NCI-H2107 (cell line): ENCODE results near the gene SEZ6L.

ENCODE experiments used
- DNase-seq: peaks from one replicate; lab custom pipeline; 2025; lab: John Stamatoyannopoulos, UW

The SEZ6L gene

DNA sequence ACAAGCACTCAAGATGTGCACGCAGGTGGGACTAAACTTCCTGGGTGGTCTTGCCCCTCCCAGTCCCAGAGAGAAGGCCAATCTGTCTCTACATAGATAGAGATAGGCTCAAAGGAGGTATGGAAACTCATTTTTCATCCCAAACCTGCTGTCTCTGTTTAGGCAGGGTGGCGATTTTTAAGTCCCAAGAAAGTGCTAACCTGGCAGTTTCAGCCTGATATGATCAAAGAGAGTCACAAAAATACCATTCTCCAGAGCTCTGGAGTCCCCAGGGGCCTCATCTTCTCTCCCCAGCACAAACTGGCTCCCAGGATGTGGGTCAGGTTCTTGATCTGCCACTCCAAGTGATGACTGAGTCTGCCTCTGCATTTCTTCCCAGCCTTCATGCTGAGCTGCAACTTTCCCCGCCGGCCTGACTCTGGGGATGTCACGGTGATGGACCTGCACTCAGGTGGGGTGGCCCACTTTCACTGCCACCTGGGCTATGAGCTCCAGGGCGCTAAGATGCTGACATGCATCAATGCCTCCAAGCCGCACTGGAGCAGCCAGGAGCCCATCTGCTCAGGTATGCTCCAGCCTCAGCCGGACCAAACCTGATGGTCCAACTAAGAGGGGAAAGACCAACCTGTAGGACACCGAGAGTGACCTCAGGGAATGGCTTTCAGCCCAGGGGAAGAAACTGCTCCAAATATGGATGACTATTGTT lies 129.5 kb downstream of the SEZ6L start:
- no peak for DNase-seq

DNA sequence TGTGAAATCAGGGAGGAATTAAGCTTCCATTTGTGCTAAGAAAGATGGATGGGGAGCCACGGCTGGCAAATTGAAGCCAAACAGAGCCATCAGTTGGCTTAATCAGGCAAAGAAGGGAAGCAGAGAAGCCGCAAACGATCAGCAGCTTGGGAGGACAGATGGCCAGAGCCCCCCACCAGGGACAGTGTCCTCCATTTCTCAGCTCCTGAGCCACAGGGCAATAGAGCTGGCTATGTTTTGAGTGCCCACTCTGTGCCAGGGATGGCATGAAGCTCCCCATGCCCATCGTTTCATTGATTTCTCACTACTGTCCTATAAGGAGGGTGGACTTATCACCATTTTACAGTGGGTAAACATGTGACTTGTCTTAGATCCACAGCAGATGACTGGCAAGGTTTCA lies 133.5 kb downstream of the SEZ6L start:
- no peak for DNase-seq

- DNase-seq: no peak
These were observed 134.2 kb downstream of the SEZ6L start for GRCh38 chr22:26303475-26303874.

DNA sequence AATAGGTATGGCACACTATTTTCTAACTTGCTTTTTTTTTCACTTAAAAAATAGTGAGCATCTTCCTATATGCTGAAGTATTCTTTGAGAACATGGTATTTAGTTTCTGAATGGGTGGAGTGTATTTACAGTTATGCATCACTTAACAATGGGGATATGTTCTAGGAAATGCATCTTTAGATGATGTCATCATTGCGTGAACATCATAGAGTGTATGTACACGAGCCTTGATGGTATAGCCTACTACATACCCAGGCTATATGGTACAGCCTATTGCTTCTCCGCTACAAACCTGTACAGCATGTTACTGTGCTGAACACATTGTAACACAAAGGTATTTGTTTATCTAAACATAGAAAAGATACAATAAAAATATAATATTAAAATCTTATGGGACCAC lies 135.5 kb downstream of the SEZ6L start:
- DNase-seq: no peak

GRCh38 chr22:26308467-26308866 lies 139.2 kb downstream of the SEZ6L start:
- no peak for DNase-seq

GRCh38 chr22:26310616-26311015 lies 141.4 kb downstream of the SEZ6L start:
- no peak for DNase-seq

- DNase-seq: no peak
These were observed 144.0 kb downstream of the SEZ6L start for GRCh38 chr22:26313291-26313690.

DNA sequence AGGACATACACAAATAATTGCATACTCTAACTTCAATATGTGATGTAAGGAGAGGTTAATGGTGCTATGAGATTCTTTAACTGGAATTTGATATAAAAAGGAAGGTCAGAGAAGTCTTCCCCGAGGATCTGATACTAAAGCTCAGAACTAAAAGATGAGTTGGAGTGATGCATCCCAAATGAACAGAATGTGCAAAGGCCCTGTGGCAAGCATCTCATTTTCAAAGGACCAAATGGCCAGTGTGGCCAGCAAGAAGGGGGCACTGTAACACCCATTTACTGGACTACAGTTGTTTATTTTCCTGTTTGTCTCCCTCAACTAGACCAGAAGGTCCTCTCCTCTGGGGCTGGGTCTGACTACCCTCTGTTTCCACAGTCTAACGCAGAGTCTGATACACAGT lies 144.9 kb downstream of the SEZ6L start:
- DNase-seq: no peak

DNA sequence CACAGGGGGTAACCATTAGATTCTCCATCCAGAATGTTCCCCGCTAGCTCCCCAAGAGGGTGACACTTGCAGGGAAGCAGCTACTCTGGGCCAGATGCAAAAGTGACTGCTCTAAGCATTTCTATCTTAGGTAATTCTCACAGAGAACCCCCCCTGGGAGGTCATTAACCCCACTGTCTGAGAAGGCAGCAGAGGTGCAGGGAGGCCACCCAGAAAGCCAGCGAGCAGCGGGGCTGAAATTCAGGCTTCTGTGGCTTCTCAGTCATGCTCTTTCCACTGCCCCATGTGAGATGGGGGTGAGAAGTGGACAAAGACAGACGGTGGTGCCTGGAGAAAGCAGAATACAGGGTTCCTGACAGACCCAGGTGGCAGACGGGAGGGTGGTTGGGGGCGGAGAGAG lies 145.4 kb downstream of the SEZ6L start:
- DNase-seq: no peak

DNA sequence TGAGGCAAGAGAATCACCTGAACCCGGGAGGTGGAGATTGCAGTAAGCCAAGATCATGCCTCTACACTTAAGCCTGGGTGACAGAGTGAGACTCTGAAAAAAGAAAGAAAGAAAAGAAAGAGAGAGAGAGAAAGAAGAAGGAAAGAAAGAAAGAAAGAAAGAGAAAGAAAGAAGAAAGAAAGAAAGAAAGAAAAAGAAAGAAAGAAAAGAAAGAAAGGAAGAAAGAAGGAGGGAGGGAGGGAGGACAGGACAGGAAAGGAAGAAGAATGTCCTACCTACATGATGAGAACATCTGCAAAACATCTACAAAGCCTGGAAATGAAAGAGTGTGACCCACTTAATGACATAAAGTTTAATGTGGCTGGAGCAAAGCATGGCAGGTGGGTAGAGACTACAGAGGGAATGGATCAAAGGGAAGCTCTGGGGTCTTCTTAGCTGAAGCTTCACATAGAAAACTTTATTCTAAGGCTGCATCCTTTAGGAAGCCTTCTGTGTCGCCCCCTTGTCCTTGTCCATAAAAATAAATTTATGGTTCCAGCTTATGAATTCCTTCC lies 147.5 kb downstream of the SEZ6L start:
- DNase-seq: no peak

DNA sequence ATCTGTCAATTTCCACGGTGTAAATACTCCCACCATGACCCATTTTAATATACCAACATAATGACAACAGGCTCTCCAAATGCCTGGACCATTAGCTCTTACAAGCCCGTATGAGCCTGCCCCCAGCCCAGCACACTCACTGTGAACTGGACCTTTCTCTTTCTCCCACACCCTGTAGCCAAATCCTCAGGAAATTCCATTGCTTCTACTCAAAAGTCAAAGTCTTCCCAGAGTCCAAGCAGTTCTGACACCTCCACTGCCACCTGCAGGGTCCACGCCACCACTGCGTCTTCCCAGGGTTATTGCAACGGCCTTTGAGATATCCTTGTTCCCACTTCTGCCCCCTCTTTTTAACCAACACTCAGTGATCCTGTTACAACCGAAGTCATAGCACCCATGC lies 149.7 kb downstream of the SEZ6L start:
- DNase-seq: no peak

- DNase-seq: no peak
These were observed 151.2 kb downstream of the SEZ6L start for GRCh38 chr22:26320447-26320846.

- DNase-seq: no peak
These were observed 152.2 kb downstream of the SEZ6L start for GRCh38 chr22:26321469-26321913.

GRCh38 chr22:26322179-26322905 lies 153.1 kb downstream of the SEZ6L start:
- DNase-seq: no peak

DNA sequence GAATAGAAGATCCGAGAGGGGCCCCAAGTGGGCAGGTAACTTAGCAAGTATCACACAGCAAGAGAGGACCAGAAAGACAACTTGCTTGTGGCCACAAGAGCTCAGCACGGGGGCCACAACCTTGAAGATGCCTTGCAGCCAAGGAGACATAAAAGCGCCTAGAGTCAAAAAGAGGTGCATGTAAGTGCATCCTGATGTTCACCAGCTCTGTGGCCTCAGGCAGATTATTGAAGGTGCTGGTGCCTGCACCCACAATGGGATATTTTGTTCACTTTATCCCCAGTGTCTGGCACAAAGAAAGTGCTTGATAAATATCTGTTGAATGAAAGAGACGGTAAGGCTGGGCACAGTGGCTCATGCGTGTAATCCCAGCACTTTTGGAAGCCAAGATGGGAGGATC lies 153.8 kb downstream of the SEZ6L start:
- DNase-seq: no peak

GRCh38 chr22:26324150-26324549 lies 154.9 kb downstream of the SEZ6L start:
- DNase-seq: no peak

- no peak for DNase-seq
These were observed 156.4 kb downstream of the SEZ6L start for GRCh38 chr22:26325641-26326040.

- DNase-seq: no peak
These were observed 157.5 kb downstream of the SEZ6L start for GRCh38 chr22:26326803-26327202.

GRCh38 chr22:26327306-26327705 lies 158.0 kb downstream of the SEZ6L start:
- DNase-seq: no peak

GRCh38 chr22:26328221-26328620 lies 159.0 kb downstream of the SEZ6L start:
- DNase-seq: no peak

GRCh38 chr22:26330971-26331625 lies 161.8 kb downstream of the SEZ6L start:
- DNase-seq: peak; percentile 60

DNA sequence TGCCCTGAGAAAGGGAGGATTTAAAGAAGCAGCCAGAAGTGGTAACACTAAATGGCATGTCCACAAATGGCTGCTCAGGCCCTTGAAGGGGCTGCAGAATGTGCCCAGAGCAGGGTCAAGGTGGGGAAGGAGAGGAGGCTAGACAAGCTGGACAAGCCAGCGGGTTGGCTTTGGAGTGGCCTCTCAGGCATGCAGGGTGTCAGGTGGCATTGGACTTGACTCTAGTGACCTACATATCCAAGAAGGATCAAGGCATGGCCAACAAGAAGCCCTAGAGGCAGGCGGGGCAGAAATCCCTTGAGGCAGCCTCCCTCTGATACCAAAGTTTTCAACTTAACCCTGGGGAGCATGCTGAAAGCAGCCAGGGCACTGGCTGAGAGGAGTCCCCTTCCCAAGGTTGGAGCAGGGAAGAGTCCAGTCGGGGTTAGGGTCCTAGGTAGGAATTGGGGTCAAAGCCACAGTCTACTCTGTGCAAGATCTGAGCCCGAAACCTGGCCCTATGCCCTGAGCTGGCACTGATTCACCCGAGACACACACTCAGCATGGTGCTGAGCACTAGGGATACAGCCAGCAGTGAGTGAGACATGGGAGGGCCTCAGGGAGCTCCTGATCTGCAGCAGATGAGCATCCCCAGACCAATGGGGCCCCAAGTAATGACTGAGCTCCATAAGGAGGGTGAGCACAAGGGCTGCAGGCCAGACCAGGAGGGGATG lies 164.0 kb downstream of the SEZ6L start:
- DNase-seq: no peak
